Memory B cell (primary cell): Measurements from ENCODE around the gene AACS.
A peak's percentile ranks its signal among the peaks of the same experiment; 100 is the strongest.
"Not testable (repeated sequence)": the region's sequence is repeated elsewhere in the genome, so short reads cannot be mapped to it uniquely, and the experiment has no call there.

Experiments used
- ATAC-seq: fragments of 150-1000 bp; cut with Tn5 transposase; 2 replicates; pipeline ENCODE4 v1.10.0; 2021; ENCODE audit warnings: low read depth, mild to moderate bottlenecking, moderate library complexity
- DNase-seq, 2 donors: peaks; one replicate each; pipeline ENCODE4 v3.0.0; 2022; ENCODE audit warnings: low spot score in 2 of 2
- H3K27ac Mint-ChIP-seq: one replicate; pipeline ENCODE4 v1.8.0; 2022; ENCODE audit warnings: mild to moderate bottlenecking, moderate library complexity, mixed read lengths
- H3K27me3 Mint-ChIP-seq: one replicate; pipeline ENCODE4 v1.8.0; 2022; ENCODE audit warnings: mixed read lengths
- H3K36me3 Mint-ChIP-seq: one replicate; pipeline ENCODE4 v1.8.0; 2022; ENCODE audit warnings: mild to moderate bottlenecking, mixed read lengths
- H3K4me1 Mint-ChIP-seq: one replicate; pipeline ENCODE4 v1.8.0; 2022; ENCODE audit warnings: mixed read lengths
- H3K4me3 Mint-ChIP-seq: one replicate; pipeline ENCODE4 v1.8.0; 2022; ENCODE audit warnings: mild to moderate bottlenecking, moderate library complexity, mixed read lengths
- H3K9me3 Mint-ChIP-seq: one replicate; pipeline ENCODE4 v1.8.0; 2022; ENCODE audit warnings: mixed read lengths

Gene AACS

GRCh38 chr12:125065021-125065918 lies at the start of gene AACS:
TSS of gene AACS (plus strand) at chr12:125065435. CDS start at chr12:125065585, 150 bp downstream.
- H3K27ac Mint-ChIP-seq, result no peak within 1 kb of the TSS
- DNase-seq, result peak; percentile 49 to 70
- H3K27me3 Mint-ChIP-seq, result no peaks in the 10 kb centered on the region
- H3K4me3 Mint-ChIP-seq, result peak within 1 kb of the TSS; percentile 78
- H3K36me3 Mint-ChIP-seq, result no peaks in the 10 kb centered on the region
- H3K9me3 Mint-ChIP-seq, result peaks cover under 1% of the 10 kb centered on the region
- peak; percentile 98 for ATAC-seq
- H3K4me1 Mint-ChIP-seq, result peaks cover 11% of the 10 kb centered on the region

- Mint-ChIP-seq H3K4me1 (peaks cover 5% of the 10 kb centered on the region), H3K36me3 (peaks cover 14% of the 10 kb centered on the region), H3K4me3 (no peak overlapping the region), H3K27ac (no peak overlapping the region), H3K9me3 (no peaks in the 10 kb centered on the region), H3K27me3 (no peaks in the 10 kb centered on the region)
- DNase-seq (no peak), ATAC-seq (no peak)
Measured at GRCh38 chr12:125015680-125016310, 49.4 kb upstream of the AACS start.

- Mint-ChIP-seq H3K27ac (no peak overlapping the region), H3K27me3 (no peaks in the 10 kb centered on the region), H3K36me3 (peaks cover 16% of the 10 kb centered on the region), H3K9me3 (no peaks in the 10 kb centered on the region), H3K4me3 (no peak overlapping the region), H3K4me1 (peaks cover 4% of the 10 kb centered on the region)
- no peak for ATAC-seq
- no peak for DNase-seq
Measured at GRCh38 chr12:125017801-125018200, 47.4 kb upstream of the AACS start.

GRCh38 chr12:125018356-125018755 lies 46.9 kb upstream of the AACS start:
- Mint-ChIP-seq H3K27me3 (no peaks in the 10 kb centered on the region), H3K36me3 (peaks cover 20% of the 10 kb centered on the region), H3K9me3 (no peaks in the 10 kb centered on the region), H3K4me3 (no peak overlapping the region), H3K27ac (no peak overlapping the region), H3K4me1 (peaks cover 4% of the 10 kb centered on the region)
- DNase-seq, result no peak
- no peak for ATAC-seq

GRCh38 chr12:125021096-125021495 lies 44.1 kb upstream of the AACS start:
- Mint-ChIP-seq H3K36me3 (peaks cover 21% of the 10 kb centered on the region), H3K27ac (no peak overlapping the region), H3K4me3 (no peak overlapping the region), H3K27me3 (no peaks in the 10 kb centered on the region), H3K9me3 (no peaks in the 10 kb centered on the region), H3K4me1 (peaks cover 2% of the 10 kb centered on the region)
- DNase-seq (no peak), ATAC-seq (no peak)

- peak overlapping the region; percentile 78 for H3K27ac Mint-ChIP-seq
- H3K4me3 Mint-ChIP-seq, result no peak overlapping the region
- no peaks in the 10 kb centered on the region for H3K27me3 Mint-ChIP-seq
- peaks cover 21% of the 10 kb centered on the region for H3K36me3 Mint-ChIP-seq
- H3K9me3 Mint-ChIP-seq, result no peaks in the 10 kb centered on the region
- ATAC-seq (no peak), DNase-seq (no peak)
- peaks cover 2% of the 10 kb centered on the region for H3K4me1 Mint-ChIP-seq
Measured at GRCh38 chr12:125021771-125022170, 43.5 kb upstream of the AACS start.

GRCh38 chr12:125023065-125023464 lies 42.2 kb upstream of the AACS start:
- Mint-ChIP-seq H3K36me3 (peaks cover 22% of the 10 kb centered on the region), H3K4me3 (no peak overlapping the region), H3K4me1 (peaks cover 2% of the 10 kb centered on the region), H3K9me3 (no peaks in the 10 kb centered on the region), H3K27ac (no peak overlapping the region), H3K27me3 (no peaks in the 10 kb centered on the region)
- no peak for DNase-seq
- ATAC-seq, result no peak

GRCh38 chr12:125024949-125025563 lies 40.2 kb upstream of the AACS start:
- Mint-ChIP-seq H3K4me3 (no peak overlapping the region), H3K27me3 (no peaks in the 10 kb centered on the region), H3K4me1 (peaks cover 5% of the 10 kb centered on the region), H3K27ac (no peak overlapping the region), H3K9me3 (no peaks in the 10 kb centered on the region), H3K36me3 (peaks cover 22% of the 10 kb centered on the region)
- DNase-seq (no peak), ATAC-seq (no peak)

GRCh38 chr12:125025606-125026235 lies 39.5 kb upstream of the AACS start:
- Mint-ChIP-seq H3K36me3 (peaks cover 22% of the 10 kb centered on the region), H3K27me3 (no peaks in the 10 kb centered on the region), H3K4me1 (peaks cover 5% of the 10 kb centered on the region), H3K9me3 (no peaks in the 10 kb centered on the region), H3K27ac (no peak overlapping the region), H3K4me3 (no peak overlapping the region)
- DNase-seq (no peak), ATAC-seq (no peak)

GRCh38 chr12:125028106-125028505 lies 37.1 kb upstream of the AACS start:
- no peak overlapping the region for H3K4me3 Mint-ChIP-seq
- H3K9me3 Mint-ChIP-seq, result no peaks in the 10 kb centered on the region
- no peaks in the 10 kb centered on the region for H3K27me3 Mint-ChIP-seq
- DNase-seq (no peak), ATAC-seq (no peak)
- H3K27ac Mint-ChIP-seq, result no peak overlapping the region
- H3K36me3 Mint-ChIP-seq, result peaks cover 15% of the 10 kb centered on the region
- peaks cover 3% of the 10 kb centered on the region for H3K4me1 Mint-ChIP-seq

GRCh38 chr12:125029761-125030358 lies 35.4 kb upstream of the AACS start:
- DNase-seq (no peak), ATAC-seq (no peak)
- no peaks in the 10 kb centered on the region for H3K9me3 Mint-ChIP-seq
- H3K27ac Mint-ChIP-seq, result no peak overlapping the region
- no peak overlapping the region for H3K4me3 Mint-ChIP-seq
- H3K36me3 Mint-ChIP-seq, result peaks cover 12% of the 10 kb centered on the region
- H3K27me3 Mint-ChIP-seq, result no peaks in the 10 kb centered on the region
- H3K4me1 Mint-ChIP-seq, result peaks cover 3% of the 10 kb centered on the region

GRCh38 chr12:125031471-125031870 lies 33.8 kb upstream of the AACS start:
- H3K27me3 Mint-ChIP-seq, ATAC-seq, H3K27ac Mint-ChIP-seq, H3K9me3 Mint-ChIP-seq, H3K4me1 Mint-ChIP-seq, DNase-seq, H3K36me3 Mint-ChIP-seq, H3K4me3 Mint-ChIP-seq: not testable (repeated sequence)

- ATAC-seq, result no peak
- Mint-ChIP-seq H3K27me3 (no peaks in the 10 kb centered on the region), H3K4me1 (peaks cover 3% of the 10 kb centered on the region), H3K9me3 (no peaks in the 10 kb centered on the region), H3K4me3 (no peak overlapping the region), H3K36me3 (peaks cover 7% of the 10 kb centered on the region), H3K27ac (no peak overlapping the region)
- no peak for DNase-seq
Measured at GRCh38 chr12:125032466-125033152, 32.6 kb upstream of the AACS start.
